OCI-LY3 (cell line): Measurements from ENCODE around the gene RSRC2.
"Not testable (repeated sequence)": the region's sequence is repeated elsewhere in the genome, so short reads cannot be mapped to it uniquely, and the experiment has no call there.

Experiments
- H2AFZ ChIP-seq: fragments of 200-600, 300-600 bp; shearing (Covaris generic); 2 replicates; pipeline ENCODE4 v1.6.0; 2014; ENCODE audit warnings: antibody characterized with exemption, low read depth, low read length
- H3K27ac ChIP-seq: fragments of 200-600, 300-600 bp; sonication (generic); 2 replicates; pipeline ENCODE4 v1.5.1; 2014; ENCODE audit warnings: mild to moderate bottlenecking, low read length, moderate library complexity, mixed read lengths
- H3K27me3 ChIP-seq: fragments of 200-600, 300-600 bp; sonication (generic); 2 replicates; pipeline ENCODE4 v1.6.1; 2014; ENCODE audit warnings: low read depth, low read length, mixed read lengths
- H3K36me3 ChIP-seq: fragments of 200-600, 300-600 bp; sonication (generic); replicated peaks from 2 replicates; pipeline ENCODE3; 2014; ENCODE audit warnings: low read depth, low read length, mixed read lengths
- H3K4me1 ChIP-seq: fragments of 300-600, 200-600 bp; sonication (generic); 2 replicates; pipeline ENCODE4 v1.6.1; 2014; ENCODE audit warnings: low read length, mixed read lengths
- H3K4me2 ChIP-seq: fragments of 200-600, 300-600 bp; sonication (generic); 2 replicates; pipeline ENCODE4 v1.6.1; 2014; ENCODE audit warnings: low read length, mixed read lengths
- H3K4me3 ChIP-seq: fragments of 300-600, 200-600 bp; sonication (generic); 2 replicates; pipeline ENCODE4 v1.5.1; 2014; ENCODE audit warnings: antibody characterized with exemption, mild to moderate bottlenecking, low read length, moderate library complexity
- H3K79me2 ChIP-seq: fragments of 300-600, 200-600 bp; shearing (Covaris generic); 2 replicates; pipeline ENCODE4 v1.6.1; 2014; ENCODE audit warnings: mild to moderate bottlenecking, low read length, mixed read lengths
- H3K9ac ChIP-seq: fragments of 300-600, 200-600 bp; shearing (Covaris generic); 2 replicates; pipeline ENCODE4 v1.6.0; 2014; ENCODE audit warnings: mild to moderate bottlenecking, low read length, moderate library complexity
- H3K9me3 ChIP-seq: fragments of 200-600, 300-600 bp; shearing (Covaris generic); 2 replicates; pipeline ENCODE4 v1.6.1; 2014; ENCODE audit warnings: low read length, mixed read lengths; ENCODE audit not compliant: insufficient read depth
- H4K20me1 ChIP-seq: fragments of 200-600, 300-600 bp; sonication (generic); 2 replicates; pipeline ENCODE4 v1.6.1; 2016; ENCODE audit warnings: low read length, mixed read lengths; ENCODE audit not compliant: insufficient read depth
- EZH2phosphoT487 ChIP-seq: fragments of 200-600 bp; shearing (Covaris generic); IDR thresholded peaks from 2 replicates; pipeline ENCODE4 v1.6.1; 2018; ENCODE audit warnings: antibody characterized with exemption, mixed run types, low read depth
- TF ChIP-seq, protein P1 (sequence below): fragments of 200-600, 300-600 bp; sonication (generic); IDR thresholded peaks from 2 replicates; pipeline ENCODE4 v1.5.1; 2014; ENCODE audit warnings: antibody characterized with exemption, low read length, low read depth

Gene RSRC2, protein sequence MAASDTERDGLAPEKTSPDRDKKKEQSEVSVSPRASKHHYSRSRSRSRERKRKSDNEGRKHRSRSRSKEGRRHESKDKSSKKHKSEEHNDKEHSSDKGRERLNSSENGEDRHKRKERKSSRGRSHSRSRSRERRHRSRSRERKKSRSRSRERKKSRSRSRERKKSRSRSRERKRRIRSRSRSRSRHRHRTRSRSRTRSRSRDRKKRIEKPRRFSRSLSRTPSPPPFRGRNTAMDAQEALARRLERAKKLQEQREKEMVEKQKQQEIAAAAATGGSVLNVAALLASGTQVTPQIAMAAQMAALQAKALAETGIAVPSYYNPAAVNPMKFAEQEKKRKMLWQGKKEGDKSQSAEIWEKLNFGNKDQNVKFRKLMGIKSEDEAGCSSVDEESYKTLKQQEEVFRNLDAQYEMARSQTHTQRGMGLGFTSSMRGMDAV

DNA sequence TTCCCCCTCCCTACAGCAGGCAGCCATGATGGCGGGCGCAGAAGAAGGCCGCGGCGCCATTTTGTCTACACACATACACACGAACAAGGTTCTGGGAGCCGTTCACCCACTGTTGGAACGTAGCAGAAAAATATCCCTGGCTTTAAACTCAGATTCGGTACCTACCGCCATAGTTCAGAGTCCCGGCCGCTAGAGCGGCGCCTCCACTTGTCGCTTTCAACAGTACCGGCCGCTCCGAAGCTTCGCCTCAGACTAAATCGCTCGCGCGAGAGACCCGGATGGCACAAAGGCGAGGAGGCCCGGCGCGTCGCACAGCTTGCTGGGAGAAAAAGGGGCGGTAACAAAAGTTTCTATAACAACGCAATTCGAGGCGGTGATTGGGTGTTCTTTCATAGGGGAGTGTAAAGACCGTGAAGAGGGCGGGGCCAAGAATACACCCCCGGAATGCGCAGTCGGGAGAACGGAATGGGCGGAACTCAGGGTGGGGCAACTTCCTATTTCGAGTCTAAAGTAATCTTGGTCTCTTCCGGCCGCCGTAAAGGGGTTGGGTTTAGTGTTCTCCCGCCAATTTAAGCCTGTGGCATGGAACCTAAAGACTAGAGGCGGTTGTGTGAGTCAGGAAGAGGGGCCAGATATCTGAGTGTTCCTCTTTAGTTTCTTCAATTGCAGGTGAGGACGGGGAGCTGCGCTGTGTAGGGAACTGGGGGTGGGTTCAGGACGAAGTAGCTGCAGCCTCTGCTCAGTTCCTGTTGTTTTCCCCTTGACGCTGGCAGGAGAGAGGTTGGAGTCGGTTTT is at the start of gene RSRC2, which contains the start of gene KNTC1:
Gene RSRC2, minus strand, starts transcription at position 254 of the 795 bp plus-strand sequence. Its CDS starts 83 bp downstream, at position 171.
Gene KNTC1, plus strand, starts transcription at position 567 of the 795 bp plus-strand sequence. CDS start 2,815 bp downstream, outside the sequence.
- H3K9ac ChIP-seq, result peak within 1 kb of the TSS; percentile 100
- peak within 1 kb of the TSS; percentile 83 for H3K4me2 ChIP-seq
- H3K36me3 ChIP-seq, result peaks cover 65% of the 10 kb centered on the region
- no peaks in the 10 kb centered on the region for H3K27me3 ChIP-seq
- H3K27ac ChIP-seq, result peak within 1 kb of the TSS; percentile 92
- no peak within 1 kb of the TSS for H2AFZ ChIP-seq
- H3K9me3 ChIP-seq, result no peaks in the 10 kb centered on the region; the same call in 1 of the 2 replicates
- peaks cover 89% of the 10 kb centered on the region for H3K79me2 ChIP-seq
- H4K20me1 ChIP-seq, result peaks cover 36% of the 10 kb centered on the region
- peak within 1 kb of the TSS; percentile 97 for H3K4me3 ChIP-seq
- no peak for TF ChIP-seq EZH2phosphoT487
- TF ChIP-seq, protein P1, sequence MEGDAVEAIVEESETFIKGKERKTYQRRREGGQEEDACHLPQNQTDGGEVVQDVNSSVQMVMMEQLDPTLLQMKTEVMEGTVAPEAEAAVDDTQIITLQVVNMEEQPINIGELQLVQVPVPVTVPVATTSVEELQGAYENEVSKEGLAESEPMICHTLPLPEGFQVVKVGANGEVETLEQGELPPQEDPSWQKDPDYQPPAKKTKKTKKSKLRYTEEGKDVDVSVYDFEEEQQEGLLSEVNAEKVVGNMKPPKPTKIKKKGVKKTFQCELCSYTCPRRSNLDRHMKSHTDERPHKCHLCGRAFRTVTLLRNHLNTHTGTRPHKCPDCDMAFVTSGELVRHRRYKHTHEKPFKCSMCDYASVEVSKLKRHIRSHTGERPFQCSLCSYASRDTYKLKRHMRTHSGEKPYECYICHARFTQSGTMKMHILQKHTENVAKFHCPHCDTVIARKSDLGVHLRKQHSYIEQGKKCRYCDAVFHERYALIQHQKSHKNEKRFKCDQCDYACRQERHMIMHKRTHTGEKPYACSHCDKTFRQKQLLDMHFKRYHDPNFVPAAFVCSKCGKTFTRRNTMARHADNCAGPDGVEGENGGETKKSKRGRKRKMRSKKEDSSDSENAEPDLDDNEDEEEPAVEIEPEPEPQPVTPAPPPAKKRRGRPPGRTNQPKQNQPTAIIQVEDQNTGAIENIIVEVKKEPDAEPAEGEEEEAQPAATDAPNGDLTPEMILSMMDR, result no peak
- H3K4me1 ChIP-seq, result peaks cover 56% of the 10 kb centered on the region

DNA sequence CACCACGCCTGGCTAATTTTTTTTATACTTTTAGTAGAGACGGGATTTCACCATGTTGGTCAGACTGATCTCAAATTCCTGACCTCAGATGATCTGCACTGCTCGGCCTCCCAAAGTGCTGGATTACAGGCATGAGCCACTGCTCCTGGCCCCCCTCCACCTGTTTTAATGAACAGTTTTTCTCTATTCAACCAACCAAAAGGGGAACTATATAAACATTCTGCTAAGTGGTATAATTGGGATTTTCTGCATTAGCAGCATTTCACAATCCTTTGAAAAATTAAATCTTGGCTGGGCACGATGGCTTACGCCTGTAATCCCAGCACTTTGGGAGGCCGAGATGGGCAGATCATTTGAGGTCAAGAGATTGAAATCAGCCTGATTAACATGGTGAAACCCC is 45.1 kb upstream of the RSRC2 start:
- no peak overlapping the region for H3K4me2 ChIP-seq
- H3K9ac ChIP-seq, result no peak overlapping the region
- H4K20me1 ChIP-seq, result no peaks in the 10 kb centered on the region
- H3K4me3 ChIP-seq, result no peak overlapping the region
- H3K27ac ChIP-seq, result no peak overlapping the region
- H3K9me3 ChIP-seq, result no peaks in the 10 kb centered on the region
- no peaks in the 10 kb centered on the region for H3K27me3 ChIP-seq
- TF ChIP-seq, protein P1, result no peak
- no peak for TF ChIP-seq EZH2phosphoT487
- H3K4me1 ChIP-seq, result no peaks in the 10 kb centered on the region
- H2AFZ ChIP-seq, result no peak overlapping the region
- H3K36me3 ChIP-seq, result peaks cover 55% of the 10 kb centered on the region
- H3K79me2 ChIP-seq, result no peaks in the 10 kb centered on the region

DNA sequence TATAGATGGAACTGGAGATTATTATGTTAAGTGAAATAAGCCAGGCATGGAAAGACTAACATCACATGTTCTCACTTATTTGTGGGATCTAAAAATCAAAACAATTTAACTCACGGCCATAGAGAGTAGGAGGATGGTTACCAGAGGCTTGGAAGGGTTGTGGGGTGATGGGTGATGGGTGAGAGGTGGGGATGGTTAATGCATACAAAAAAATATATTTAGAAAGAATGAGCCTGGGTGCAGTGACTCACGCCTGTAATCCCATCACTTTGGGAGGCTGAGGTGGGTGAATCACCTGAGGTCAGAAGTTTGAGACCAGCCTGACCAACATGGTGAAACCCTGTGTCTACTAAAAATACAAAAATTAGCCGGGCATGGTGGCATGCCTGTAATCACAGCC is 43.3 kb upstream of the RSRC2 start:
- not testable (repeated sequence) for H3K4me1 ChIP-seq, H3K4me3 ChIP-seq, H3K27ac ChIP-seq, H3K79me2 ChIP-seq, H3K27me3 ChIP-seq, H3K9me3 ChIP-seq, H2AFZ ChIP-seq, H4K20me1 ChIP-seq, H3K4me2 ChIP-seq, H3K9ac ChIP-seq
- H3K36me3 ChIP-seq, result peaks cover 42% of the 10 kb centered on the region

DNA sequence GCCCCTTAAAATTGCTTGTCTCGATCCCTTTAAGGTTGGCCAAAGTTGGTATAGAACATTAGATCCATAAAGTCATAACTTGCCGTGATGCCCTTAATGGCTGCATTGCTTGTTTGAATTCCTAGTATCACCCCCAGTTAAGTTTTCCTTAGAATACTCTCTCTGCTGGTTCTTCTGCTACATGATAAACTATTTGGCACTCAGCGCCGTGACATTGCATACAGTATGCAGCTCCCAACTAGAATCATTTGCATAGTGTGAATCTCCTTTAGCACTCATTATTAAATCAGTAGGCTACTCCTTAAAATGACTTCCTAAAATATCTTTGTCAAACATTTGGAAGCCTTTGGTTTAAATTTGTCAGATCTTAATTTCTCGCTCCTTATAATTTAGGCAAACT is 42.6 kb upstream of the RSRC2 start:
- Histone ChIP-seq H2AFZ (no peak overlapping the region), H3K79me2 (no peaks in the 10 kb centered on the region), H3K4me1 (no peaks in the 10 kb centered on the region), H3K9me3 (no peaks in the 10 kb centered on the region), H3K4me2 (no peak overlapping the region), H3K36me3 (peaks cover 44% of the 10 kb centered on the region), H3K27me3 (no peaks in the 10 kb centered on the region), H4K20me1 (no peaks in the 10 kb centered on the region), H3K4me3 (no peak overlapping the region), H3K27ac (no peak overlapping the region), H3K9ac (no peak overlapping the region)
- no peak for TF ChIP-seq EZH2phosphoT487
- TF ChIP-seq, protein P1, result no peak

DNA sequence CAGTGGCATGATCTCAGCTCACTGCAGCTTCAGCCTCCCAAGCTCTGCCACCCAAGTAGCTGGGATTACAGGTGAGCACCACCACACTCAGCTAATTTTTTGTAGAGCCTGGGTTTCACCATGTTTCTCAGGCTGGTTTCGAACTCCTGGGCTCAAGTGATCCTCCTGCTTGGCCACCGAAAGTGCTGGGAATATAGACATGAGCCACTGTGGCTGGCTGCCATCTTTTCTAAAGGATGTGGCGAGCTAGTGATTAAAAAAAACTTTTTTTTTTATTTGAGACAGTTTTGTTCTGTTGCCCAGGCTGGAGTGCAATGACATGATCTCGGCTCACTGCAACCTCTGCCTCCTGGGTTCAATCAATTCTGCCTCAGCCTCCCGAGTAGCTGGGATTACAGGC is 40.1 kb upstream of the RSRC2 start:
- not testable (repeated sequence) for H3K9me3 ChIP-seq, H3K79me2 ChIP-seq, H4K20me1 ChIP-seq, H3K27ac ChIP-seq, H2AFZ ChIP-seq, H3K27me3 ChIP-seq, H3K4me2 ChIP-seq, H3K4me3 ChIP-seq, H3K4me1 ChIP-seq, H3K9ac ChIP-seq
- H3K36me3 ChIP-seq, result peaks cover 36% of the 10 kb centered on the region
